Esophagus squamous epithelium (tissue), 4 donors: ENCODE measurements around the gene CRYZL1.

Experiments
- CTCF ChIP-seq, 6 experiments: fragments of 450-650 bp in 4 of 6; fragments of 200-600 bp in 2 of 6; sonication (generic) in 2 of 6; IDR thresholded peaks; one replicate each; pipeline ENCODE4 v1.5.1; 2016 to 2019; ENCODE audit warnings: antibody characterized with exemption in 6 of 6, mild to moderate bottlenecking in 4 of 6, moderate library complexity in 4 of 6
- POLR2A ChIP-seq, 4 donors: fragments of 450-650 bp; IDR thresholded peaks; one replicate each; pipeline ENCODE4 v1.6.1; 2017; ENCODE audit warnings: antibody characterized with exemption in 4 of 4, mild to moderate bottlenecking in 4 of 4, moderate library complexity in 3 of 4

- TF ChIP-seq CTCF (IDR thresholded peaks at IDR 0.05): no peak
- no peak for TF ChIP-seq POLR2A (IDR thresholded peaks at IDR 0.05)
Observed at GRCh38 chr21:33668180-33668579, 26.6 kb upstream of the CRYZL1 start.
